Medulla oblongata (tissue), 1 donor: ENCODE data around the gene HECW1.

Experiments used
- DNase-seq: peaks from one replicate; pipeline ENCODE4 v3.0.0-alpha.2; 2015; ENCODE audit errors: extremely low spot score

Gene HECW1

GRCh38 chr7:43501870-43502269 lies 389.4 kb downstream of the HECW1 start:
- no peak for DNase-seq

- DNase-seq = no peak
Measured at GRCh38 chr7:43502941-43503340, 390.5 kb downstream of the HECW1 start.

GRCh38 chr7:43505412-43505811 lies 393.0 kb downstream of the HECW1 start:
- no peak for DNase-seq

- no peak for DNase-seq
Measured at GRCh38 chr7:43506460-43506859, 394.0 kb downstream of the HECW1 start.

GRCh38 chr7:43508461-43508860 lies 396.0 kb downstream of the HECW1 start:
- no peak for DNase-seq

GRCh38 chr7:43509906-43510305 lies 397.5 kb downstream of the HECW1 start:
- no peak for DNase-seq

GRCh38 chr7:43511029-43511428 lies 398.6 kb downstream of the HECW1 start:
- DNase-seq = no peak

GRCh38 chr7:43511769-43512515 lies 399.5 kb downstream of the HECW1 start:
- DNase-seq = no peak

- DNase-seq = peak; percentile 46
Measured at GRCh38 chr7:43513251-43513650, 400.8 kb downstream of the HECW1 start.

- DNase-seq = no peak
Measured at GRCh38 chr7:43516581-43517342, 404.3 kb downstream of the HECW1 start.

- DNase-seq = no peak
Measured at GRCh38 chr7:43517464-43517863, 405.0 kb downstream of the HECW1 start.

GRCh38 chr7:43520201-43520600 lies 407.8 kb downstream of the HECW1 start:
- no peak for DNase-seq

GRCh38 chr7:43522406-43523156 lies 410.1 kb downstream of the HECW1 start:
- DNase-seq = no peak

GRCh38 chr7:43528576-43529354 lies 416.3 kb downstream of the HECW1 start:
- no peak for DNase-seq

- no peak for DNase-seq
Measured at GRCh38 chr7:43530553-43531410, 418.3 kb downstream of the HECW1 start.

- no peak for DNase-seq
Measured at GRCh38 chr7:43531700-43532099, 419.3 kb downstream of the HECW1 start.

GRCh38 chr7:43533801-43534479 lies 421.5 kb downstream of the HECW1 start:
- DNase-seq = no peak

- DNase-seq = peak; percentile 8
Measured at GRCh38 chr7:43535031-43535451, 422.6 kb downstream of the HECW1 start.

- no peak for DNase-seq
Measured at GRCh38 chr7:43535810-43536585, 423.6 kb downstream of the HECW1 start.
